Activated CD8-positive, alpha-beta memory T cell treated with anti-CD3 and anti-CD28 coated beads for 24 hours (primary cell): ENCODE measurements around the gene ERO1A.
A peak's percentile ranks its signal among the peaks of the same experiment; 100 is the strongest.
"Not testable (repeated sequence)": the region's sequence is repeated elsewhere in the genome, so short reads cannot be mapped to it uniquely, and the experiment has no call there.

Experiments used
- DNase-seq: peaks from one replicate; pipeline ENCODE4 v3.0.0-alpha.2; 2020

The ERO1A gene

DNA sequence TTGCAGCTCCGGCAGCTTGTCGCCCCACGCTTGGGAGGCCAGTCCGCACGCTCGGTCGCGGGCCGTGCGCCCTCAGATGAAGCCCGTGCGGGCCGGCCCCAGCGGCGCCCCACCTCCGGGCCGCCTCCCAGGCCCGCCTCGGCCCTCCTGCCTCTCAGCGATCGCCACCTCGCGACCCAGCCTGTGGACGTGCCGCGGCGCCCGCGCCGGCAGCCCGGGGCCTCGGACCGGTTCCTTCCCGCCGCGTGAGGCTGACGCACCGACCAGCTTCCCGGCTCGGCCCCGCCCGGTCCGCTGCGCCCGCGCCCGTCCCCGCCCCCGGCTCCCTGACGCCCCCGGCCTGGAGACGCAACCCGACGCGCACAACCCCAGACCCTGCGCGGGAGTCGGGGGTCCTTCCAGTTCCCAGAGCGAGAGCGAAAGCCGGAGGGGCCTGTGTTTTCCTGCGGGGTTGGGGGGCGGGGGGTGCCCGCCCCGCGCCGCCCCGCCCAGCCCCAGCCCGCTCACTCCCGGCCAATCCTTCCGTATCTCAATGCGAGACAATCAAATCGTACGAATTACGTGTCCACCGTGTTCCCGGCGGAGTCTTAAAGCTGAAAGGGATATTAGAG, at the start of gene ERO1A:
Gene ERO1A (minus strand): TSS at position 78 of the 611 bp plus-strand sequence. CDS start 77 bp downstream, at position 1.
- peak; percentile 87 for DNase-seq

DNA sequence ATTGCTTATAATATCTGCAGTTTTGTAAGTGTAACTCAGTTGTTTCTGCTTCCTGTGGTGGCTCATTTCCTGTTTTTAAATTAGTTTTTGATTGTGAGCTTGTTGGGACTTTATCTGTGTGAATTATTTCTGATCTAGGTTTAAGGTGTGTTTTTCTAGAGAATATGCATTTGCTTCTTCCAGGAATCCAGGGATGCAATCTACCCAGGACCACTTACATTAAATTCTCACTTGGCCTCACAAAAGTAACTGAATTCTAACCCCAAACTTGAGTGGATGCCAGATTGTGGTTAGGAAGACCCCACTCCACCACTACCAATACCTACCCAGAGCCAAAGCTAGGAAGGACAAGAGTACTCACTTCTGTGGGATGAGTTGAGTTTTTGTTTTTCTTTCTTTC, 46.5 kb upstream of the ERO1A start:
- peak; percentile 53 for DNase-seq

DNA sequence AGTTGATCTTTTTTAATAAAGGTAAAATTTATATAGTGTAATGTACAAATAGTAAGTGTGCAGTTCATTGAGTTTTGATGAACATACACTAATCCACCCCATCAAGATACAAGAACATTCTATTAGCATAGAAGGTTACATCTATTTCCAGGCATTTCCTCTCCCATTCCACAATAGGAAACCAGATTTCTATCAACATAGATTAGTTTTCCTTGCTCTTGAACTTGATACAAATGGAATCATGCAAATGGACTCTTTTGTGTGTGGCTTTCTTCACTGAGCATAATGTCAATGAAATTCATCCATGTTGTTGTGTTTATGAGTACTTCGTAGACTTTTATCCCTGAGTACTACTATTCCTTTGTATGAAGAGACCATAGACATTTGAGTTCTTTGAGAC, 45.4 kb upstream of the ERO1A start:
- DNase-seq: no peak

DNA sequence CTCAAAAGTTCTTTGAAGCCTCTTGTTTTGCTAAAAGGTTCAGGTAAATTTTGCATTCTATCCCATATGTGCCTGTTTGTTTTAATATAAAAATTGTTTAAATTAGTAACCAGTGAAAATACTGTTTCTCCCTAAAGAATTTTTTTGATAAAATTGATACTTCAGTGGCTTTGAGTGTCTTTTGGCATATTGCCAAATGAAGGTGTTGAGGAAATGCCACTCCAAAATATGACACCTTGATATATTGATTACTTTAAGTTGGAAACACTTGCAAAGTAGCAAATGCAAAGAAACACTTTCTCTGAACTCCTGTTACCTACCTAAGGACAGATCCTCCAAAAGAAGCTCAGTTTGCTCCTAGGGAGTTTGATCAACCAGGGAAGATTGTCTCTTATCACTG, 43.1 kb upstream of the ERO1A start:
- no peak for DNase-seq

DNA sequence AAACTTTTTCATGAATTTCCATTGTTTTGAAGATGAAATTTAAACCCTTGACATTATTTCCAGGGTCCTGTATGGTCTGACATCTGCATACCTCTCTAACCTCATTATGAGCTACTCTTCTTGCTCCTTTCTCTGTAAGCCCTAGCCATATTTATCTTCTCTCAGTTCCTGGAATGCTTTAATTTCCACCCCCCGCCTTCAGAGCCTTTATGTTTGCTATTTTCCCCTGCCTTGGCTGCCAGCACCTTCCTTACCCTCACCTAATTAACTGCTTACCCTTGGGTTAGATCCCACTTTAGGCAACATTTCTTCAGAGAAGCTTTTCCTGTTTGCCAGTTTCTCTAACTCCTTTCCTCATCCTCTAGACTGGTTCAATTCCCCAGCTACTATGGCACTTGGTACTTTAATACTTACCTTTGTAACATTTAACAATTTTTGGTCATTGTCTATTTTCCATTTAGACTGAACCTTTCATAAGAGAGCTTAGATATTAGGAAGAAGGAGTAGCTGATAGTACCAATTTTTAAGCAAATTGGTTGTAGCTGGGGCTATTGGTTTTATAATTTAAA, 40.6 kb upstream of the ERO1A start:
- DNase-seq: no peak

- peak; percentile 38 for DNase-seq
These were observed 38.5 kb upstream of the ERO1A start for GRCh38 chr14:52733824-52734223.

DNA sequence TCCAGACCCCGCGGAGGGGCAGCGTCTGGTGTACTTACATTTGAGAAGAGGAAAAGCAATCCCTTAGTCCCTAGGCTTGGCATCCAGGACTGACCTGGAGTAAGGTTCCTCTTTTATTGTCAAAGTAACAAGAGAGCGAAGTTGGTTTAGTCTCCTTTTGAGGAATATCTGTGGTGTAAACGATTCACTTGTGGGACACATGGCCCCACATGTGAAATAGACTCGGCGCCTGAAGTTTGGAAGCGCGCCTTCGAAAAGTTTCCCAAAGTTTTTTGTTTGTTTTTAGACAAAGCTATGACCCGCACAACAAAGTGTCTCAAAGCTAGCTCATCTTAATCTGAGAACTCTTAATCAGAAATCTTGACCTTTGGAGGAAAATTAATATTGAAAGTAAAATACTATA, 35.4 kb upstream of the ERO1A start:
- DNase-seq: no peak

DNA sequence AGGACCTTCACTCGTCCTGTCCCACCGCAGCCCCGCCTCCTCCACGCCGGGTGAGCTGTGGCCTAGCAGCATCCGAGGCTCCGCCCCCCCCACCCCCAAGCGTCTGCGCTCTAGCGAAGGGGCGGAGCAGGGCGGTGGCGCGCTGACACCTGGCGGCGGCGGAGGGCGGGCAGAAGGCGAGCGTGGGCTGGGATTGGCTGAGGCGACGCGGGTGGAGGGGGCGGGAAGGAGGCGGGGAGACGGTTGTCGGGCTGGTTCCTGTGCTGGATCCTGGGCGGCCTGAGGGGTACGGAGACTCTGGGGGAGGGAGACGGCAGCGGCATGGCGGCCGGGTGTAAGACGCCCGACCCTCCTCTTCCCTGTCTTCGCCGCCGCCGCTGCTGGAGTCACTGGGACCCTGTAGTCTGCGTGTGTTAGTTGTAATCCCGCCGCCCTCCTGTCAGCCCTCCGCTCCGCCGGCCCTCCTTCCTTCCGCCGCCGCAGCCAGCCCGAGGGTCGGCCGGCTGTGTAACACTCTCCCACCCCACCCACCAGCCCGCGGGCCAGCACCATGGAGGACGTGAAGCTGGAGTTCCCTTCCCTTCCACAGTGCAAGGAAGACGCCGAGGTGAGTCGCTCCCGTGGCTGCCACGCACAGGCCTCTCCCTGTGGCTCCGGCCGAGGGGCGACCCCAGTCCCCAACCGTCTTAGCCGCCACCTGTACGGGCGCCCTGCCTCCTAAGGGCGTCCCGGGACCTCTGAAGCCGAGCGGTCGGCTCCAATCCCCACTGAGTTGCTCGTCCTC, 34.8 kb upstream of the ERO1A start, which contains the start of gene STYX:
Gene STYX (plus strand): TSS at position 242 of the 784 bp plus-strand sequence. CDS start 309 bp downstream, at position 551.
- DNase-seq: peak; percentile 99

- DNase-seq: no peak
These were observed 34.2 kb upstream of the ERO1A start for GRCh38 chr14:52729585-52729924.

- DNase-seq: not testable (repeated sequence)
These were observed 33.7 kb upstream of the ERO1A start for GRCh38 chr14:52729035-52729434.

DNA sequence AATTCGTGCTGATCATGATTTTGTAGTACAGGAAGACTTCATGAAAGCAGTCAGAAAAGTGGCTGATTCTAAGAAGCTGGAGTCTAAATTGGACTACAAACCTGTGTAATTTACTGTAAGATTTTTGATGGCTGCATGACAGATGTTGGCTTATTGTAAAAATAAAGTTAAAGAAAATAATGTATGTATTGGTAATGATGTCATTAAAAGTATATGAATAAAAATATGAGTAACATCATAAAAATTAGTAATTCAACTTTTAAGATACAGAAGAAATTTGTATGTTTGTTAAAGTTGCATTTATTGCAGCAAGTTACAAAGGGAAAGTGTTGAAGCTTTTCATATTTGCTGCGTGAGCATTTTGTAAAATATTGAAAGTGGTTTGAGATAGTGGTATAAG, 32.2 kb upstream of the ERO1A start:
- not testable (repeated sequence) for DNase-seq

GRCh38 chr14:52724360-52724644, 28.9 kb upstream of the ERO1A start:
- DNase-seq: no peak

GRCh38 chr14:52723514-52724359, 28.4 kb upstream of the ERO1A start:
- no peak for DNase-seq

GRCh38 chr14:52716155-52716554, 20.8 kb upstream of the ERO1A start:
- DNase-seq: no peak

DNA sequence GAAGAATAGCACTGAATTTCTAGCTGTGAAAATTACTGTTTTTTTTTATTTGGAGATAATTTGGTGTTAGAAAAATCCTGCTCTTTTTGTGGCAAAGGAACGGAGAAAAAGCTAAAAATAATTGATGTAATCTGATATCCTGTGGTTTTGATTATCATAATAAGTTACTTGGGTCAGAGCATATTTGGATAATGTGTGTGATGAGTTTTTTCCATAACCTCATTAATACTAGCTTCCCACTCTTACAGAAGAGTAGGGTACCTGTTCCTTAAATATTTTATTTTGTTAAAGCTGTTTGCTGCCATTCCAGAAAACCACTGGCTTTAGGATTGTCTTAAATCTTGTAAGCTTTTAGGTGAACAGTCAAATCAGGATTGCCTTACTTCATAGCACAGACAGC, 16.3 kb upstream of the ERO1A start:
- no peak for DNase-seq

GRCh38 chr14:52706724-52707706, 11.7 kb upstream of the ERO1A start, which contains the start of gene PSMC6:
Gene PSMC6, plus strand, starts transcription at chr14:52707200. Its CDS starts 20 bp downstream, at chr14:52707220.
- DNase-seq: peak; percentile 96

- DNase-seq: no peak
These were observed 10.9 kb upstream of the ERO1A start for GRCh38 chr14:52706286-52706685.

GRCh38 chr14:52703664-52704063, 8.3 kb upstream of the ERO1A start:
- no peak for DNase-seq

- no peak for DNase-seq
These were observed 7.9 kb upstream of the ERO1A start for GRCh38 chr14:52703225-52703624.

- DNase-seq: no peak
These were observed 5.9 kb upstream of the ERO1A start for GRCh38 chr14:52701223-52701622.

DNA sequence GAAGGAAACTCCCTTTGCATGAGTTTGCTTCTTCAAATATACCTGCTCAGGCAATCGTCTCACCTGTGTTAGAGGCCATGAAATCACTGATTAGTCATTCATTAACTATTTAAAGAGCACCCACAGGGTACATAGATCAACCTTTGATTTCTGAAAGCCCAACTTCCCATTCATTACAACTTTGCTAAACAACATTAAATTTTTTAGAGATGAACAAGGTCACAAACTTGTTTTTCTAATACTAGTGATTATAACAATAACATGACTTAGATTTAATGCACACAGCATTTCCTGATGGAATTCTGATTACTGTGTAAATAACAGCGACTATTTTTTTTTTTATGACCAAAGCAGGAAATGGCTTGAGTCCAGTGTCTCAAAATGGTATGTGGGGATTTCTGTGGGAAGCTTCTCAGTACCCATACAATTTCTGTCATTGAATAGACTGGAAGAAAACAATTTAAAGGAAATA, 5.4 kb upstream of the ERO1A start:
- no peak for DNase-seq
